NT2/D1 (cell line): ENCODE results near the gene NACC2.

Experiments
- YY1 ChIP-seq: IDR thresholded peaks from 2 replicates; pipeline ENCODE4 v1.6.1; 2011; ENCODE audit not compliant: insufficient read length, insufficient read depth
- ZNF274 ChIP-seq: IDR thresholded peaks from 2 replicates; pipeline ENCODE4 v1.6.1; 2011; ENCODE audit warnings: mild to moderate bottlenecking, low read depth, low read length

- TF ChIP-seq ZNF274, result no peak
- TF ChIP-seq YY1, result no peak
These were observed 136.6 kb downstream of the NACC2 start for GRCh38 chr9:135958485-135958884.
